ENCODE results near the gene TTC23.
"Not testable (repeated sequence)": the region's sequence is repeated elsewhere in the genome, so short reads cannot be mapped to it uniquely, and the experiment has no call there.

TTC23 gene

DNA sequence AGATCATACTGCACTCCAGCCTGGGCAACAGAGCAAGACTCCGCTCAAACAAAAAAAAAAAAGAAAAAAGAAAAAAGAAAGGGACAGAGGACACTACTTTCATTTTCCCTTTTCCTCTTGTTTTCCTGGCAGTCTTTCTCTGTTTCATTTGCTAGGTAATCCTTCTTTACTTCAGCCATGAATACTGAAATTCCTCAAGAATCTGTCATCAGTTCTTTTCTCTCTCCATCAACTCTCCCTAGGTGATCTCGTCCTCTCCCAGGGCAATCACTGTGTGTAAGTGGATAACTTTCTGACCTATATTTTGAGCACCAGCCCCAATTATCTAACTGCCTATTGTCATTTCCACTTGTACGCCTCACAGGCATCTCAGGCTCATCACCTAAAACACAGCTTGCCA is 51.5 kb downstream of the TTC23 start:
- DNase-seq (ENCODE audit: low read depth): no peak

DNA sequence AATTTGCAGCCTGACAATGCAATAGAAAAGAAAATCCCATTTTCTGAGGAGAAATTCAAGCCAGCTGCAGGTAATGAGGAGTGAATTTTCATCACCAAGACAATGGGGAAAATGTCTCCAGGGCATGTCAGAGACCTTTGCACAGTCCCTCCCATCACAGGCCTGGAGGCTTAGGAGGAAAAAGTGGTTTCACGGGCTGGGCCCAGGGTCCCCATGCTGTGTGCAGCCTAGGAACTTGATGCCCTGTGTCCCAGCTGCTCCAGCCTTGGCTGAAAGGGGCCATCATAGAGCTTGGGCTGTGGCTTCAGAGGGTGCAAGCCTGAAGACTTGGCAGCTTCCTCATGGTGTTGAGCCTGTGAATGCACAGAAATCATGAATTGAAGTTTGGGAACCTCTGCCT is 57.2 kb downstream of the TTC23 start:
- not testable (repeated sequence) for DNase-seq (ENCODE audit: low read depth)

DNA sequence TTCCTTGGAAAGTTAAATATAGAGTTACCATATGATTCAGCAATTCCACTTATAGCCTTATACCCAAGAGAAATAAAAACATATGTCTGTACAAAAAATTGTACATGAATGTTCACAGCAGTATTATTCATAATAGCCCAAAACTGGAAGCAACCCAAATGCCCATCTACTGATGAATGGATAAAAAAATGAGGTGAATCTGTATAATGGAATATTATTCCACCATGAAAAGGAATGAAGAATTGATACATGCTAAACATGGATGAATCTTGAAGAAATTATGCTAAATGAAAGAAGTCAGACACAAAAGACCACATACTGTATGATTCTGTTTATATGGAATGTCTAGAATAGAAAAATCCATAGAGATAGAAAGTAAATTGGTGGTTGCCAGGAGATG is 61.4 kb downstream of the TTC23 start:
- no peak for DNase-seq (ENCODE audit: low read depth)

DNA sequence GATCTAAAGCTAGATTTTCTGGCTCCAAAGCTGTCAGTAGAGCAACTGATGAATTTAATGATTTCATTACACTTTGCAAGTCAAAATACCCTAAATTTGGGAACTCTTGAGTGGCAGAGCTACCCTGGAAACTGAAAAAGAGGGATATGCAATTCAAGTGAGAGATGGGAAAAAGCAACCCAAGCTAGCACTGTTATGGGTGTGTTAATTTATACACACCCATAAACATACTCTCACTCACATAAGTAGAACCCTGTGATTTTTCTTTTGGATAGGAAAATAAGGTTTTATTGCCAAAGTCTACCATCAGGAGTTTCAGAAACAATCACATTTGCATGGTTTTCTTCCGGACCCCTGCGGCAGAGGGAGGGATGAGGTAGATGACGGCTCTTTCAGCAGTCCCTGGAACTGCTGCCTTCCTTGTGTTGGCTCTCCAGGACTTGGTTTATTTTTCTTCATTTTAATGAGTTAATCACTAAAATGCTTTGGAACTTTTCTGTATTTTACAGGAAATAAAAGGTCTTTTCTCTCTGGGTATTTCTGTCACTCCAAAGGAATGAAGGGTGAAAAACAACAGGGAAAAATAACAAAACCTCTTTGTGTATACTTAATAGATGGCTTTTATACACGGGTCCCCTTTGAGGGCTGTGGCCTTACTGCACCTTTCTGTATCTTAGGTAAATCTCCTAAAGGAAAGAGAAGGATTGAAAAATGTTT is 63.8 kb downstream of the TTC23 start:
- DNase-seq (ENCODE audit: low read depth): no peak

DNA sequence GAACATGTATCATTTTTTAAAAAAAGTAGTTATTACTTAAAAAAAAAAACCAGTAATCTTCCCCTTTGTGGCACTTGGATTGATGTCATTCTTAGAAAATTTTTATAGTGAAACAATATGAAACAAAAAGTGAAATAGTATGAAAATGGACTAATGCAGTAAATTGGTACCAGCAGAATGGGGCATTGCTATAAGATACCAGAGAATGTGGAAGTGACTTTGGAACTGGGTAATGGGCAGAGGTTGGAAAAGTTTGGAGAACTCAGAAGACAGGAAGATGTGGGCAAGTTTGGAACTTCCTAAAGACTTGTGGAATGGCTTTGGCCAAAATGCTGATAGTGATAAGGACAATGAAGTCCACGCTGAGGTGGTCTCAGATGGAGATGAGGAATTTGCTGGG is 66.6 kb downstream of the TTC23 start:
- DNase-seq (ENCODE audit: low read depth): no peak

DNA sequence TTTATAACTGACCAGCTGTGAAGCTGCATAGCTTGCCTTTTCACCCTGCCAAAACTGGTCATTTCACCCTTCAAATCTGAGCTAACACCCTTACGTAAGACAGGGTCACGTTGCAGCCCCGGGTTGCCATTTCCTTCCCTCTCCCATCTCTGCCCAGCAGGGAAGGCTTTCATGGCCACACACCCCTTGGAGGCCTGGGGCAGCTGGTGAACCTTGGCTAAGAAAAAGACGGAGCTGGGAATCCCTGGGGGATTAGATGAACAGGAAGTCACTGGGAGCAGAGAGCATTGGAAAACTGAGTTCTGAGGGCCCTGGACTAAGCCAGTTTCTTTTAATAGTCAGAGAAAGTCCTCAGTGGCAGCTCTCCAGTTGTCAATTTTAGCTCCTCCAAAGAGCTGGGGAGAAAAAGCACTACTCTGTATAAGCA is 67.8 kb downstream of the TTC23 start:
- DNase-seq (ENCODE audit: low read depth): no peak

DNA sequence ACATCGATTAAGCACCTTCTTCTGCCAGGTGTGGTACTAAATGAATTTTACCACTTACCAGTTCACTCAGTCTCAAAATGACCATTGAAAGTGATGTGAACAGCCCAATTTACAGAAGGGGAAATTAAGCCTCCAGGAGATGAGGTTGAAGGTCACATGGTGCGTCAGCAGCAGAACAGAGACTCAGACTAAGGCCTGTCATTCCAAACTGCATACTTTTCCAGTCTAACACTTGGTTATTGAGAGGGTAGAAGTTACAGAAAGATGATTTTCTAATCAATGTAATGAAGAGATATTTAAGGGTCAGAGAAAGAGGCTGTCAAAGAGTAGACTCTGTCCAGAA is 68.4 kb downstream of the TTC23 start:
- no peak for DNase-seq (ENCODE audit: low read depth)

DNA sequence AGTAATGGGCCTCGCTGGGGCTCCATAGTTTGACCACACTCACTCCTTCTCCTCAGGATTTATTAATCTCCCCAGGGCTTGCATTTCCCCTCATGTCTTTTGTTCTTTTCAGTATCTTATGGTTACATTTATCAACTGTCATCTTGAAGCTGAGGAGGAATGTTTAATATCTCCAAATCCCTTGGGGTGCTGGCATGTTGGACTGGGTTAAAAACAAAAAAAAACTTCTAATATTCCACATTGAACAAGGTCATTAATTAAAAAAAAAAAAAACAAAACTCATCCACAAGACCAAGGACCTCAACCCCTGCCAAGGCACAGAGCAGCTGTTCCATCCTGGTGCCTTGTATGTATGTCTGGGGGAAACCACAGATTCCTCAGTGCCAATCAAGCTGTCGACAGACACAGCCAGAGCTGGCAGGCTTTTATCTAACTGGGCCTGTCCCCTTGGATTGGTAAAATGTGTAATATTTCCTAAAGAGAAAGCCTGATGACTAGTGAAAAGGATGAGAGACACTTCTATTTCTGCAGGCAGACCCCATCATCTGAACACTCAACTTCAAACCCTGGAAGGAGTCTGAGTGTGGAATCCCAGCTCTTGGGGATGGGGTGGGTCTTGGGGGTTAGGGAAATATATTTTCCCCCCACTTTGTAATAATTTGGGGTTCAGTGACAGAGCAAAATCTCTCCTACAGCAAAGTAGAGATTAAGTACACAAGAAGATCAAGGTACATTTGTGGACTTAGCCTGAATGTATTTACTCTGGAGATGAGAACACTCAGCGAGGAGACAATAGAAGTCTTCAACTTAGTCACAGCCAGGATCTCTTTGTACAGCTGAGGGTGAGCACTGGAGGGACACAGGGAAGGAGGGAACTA is 69.1 kb downstream of the TTC23 start:
- DNase-seq (ENCODE audit: low read depth): no peak

DNA sequence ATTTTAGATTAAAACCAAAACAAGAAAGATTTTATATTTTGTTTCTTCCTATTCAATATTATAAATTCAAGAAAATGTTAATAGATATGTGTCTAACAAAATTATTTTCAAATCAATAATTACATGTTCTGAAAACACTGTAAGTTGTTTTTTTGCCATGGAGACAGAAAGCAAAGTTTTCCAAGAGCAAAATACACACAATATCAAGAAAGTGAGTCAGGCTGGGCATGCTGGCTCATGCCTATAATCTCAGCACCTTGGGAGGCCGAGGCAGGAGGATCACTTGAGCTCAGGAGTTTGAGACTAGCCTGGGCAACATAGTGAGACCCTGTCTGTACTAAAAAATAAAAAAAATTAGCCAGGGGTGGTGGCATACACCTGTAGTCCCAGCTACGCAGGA is 71.7 kb downstream of the TTC23 start:
- no peak for DNase-seq (ENCODE audit: low read depth)

DNA sequence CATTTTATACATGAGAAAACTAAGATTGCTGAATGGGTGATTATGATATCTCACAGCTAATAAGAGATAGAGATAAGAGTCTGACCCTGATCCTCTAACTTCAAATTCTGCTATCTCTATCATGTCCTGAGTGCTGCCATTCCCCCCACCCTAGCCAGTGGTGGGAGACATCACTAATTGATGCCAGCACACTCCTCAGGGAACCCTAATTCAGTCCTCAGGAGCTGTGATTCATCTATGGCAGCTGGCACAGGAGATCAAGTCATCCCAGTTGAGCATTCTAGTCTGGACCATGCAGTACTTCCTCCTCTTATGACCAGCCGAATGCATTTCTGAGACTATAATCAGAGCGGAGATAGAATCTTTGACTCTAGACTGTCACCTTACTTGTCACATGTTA is 72.6 kb downstream of the TTC23 start:
- no peak for DNase-seq (ENCODE audit: low read depth)

DNA sequence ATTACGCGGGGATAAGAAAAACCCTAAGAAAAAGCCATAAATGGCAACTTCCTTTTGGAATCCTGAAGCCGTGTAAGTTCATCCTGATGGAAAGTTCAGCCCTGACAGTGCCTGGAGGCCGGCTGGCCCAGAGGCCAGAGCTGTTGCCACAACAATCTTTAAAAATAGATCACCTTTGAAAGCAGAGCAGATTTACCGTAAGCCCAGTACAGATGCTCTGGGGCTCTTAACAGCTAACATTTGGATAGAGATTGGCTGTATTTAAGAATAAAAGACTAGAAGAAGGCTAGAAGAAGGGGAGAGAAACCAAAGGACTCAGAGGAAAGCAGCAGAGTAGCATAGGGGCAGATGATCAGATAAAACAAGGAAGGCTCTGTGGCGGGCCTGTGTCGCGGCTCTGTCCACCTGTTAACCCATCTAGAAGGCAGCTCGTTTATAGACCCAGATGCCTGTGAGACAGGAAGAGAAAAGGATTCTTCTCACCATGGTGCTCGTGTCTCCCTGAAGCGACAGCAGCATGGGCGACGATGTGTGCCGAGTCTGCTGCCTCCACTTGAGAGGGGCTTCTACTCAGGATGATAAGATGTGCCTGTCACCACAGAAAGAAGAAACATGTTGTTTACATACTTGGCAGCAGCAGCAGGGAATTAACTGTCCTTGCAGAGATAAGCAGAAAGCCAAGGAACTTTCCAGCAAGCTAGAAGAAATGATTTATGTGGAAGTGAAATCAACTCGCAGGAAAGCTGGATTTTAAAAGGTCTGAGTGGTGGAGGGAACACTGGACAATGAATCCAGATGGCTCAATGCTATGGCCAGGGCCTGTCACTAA is 74.6 kb downstream of the TTC23 start:
- no peak for DNase-seq (ENCODE audit: low read depth)

DNA sequence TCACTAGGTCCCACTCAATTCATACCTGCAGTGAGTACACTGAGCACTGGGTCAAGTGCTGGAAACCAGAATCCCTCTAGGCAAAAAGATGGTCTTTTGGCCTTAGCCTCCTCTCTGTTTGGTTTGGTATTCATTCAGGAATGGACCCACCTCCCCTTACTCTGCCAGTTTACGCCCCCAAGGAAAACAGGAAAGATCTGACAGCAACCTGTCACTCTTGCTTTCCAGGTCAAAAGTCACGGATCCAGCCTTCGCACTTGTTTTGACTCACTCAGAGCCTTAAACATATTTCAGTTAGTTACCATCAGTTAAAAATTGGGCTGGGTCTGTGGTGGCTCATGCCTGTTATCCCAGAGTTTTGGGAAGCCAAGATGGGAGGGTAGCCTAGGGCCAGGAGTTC is 76.4 kb downstream of the TTC23 start:
- DNase-seq (ENCODE audit: low read depth): no peak

DNA sequence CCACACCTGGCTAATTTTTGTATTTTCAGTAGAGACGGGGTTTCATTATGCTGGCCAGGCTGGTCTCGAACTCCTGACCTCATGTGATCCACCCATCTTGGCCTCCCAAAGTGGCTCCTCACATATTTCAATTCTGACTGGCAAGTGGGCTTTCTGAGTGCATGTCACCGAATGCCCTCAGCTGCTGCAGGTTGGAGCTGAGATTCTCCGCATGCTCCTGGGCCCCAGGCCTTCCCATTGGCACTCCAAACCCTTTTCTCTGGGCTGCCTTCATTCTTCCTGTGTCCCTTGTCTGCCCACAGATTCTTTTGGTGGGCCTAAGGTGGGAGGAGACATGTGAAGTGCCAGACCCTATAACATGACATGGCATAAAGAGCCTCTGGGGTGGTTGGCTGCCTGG is 77.2 kb downstream of the TTC23 start:
- DNase-seq (ENCODE audit: low read depth): no peak

DNA sequence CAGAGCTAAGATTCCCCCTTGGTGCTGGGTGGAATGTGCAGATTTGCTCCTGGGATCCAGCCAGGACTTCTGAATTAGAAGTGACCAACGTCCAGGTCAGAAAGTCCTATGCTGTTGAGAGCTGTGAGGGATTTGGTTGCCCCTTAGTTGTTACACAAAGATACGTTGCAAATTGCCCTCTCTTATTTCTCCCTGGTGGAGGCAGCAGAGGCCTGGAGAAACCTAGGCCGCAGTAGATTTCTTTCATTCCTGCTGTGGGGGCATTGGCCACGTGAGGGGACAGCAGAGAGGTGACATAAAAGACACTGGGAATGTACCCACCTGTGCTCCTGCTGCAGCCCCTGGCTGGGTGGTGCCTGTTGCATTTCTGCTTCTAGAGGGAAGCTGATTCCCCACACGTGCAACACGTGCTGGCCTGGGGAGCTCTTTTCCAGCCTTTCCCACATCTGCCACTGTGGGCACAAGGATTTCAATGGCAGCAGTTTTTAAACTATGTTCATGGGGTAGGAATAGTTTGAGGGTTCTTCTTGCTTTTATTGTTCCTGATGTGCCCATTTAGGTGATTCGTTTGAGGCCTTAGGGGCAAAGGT is 78.8 kb downstream of the TTC23 start:
- DNase-seq (ENCODE audit: low read depth): no peak

DNA sequence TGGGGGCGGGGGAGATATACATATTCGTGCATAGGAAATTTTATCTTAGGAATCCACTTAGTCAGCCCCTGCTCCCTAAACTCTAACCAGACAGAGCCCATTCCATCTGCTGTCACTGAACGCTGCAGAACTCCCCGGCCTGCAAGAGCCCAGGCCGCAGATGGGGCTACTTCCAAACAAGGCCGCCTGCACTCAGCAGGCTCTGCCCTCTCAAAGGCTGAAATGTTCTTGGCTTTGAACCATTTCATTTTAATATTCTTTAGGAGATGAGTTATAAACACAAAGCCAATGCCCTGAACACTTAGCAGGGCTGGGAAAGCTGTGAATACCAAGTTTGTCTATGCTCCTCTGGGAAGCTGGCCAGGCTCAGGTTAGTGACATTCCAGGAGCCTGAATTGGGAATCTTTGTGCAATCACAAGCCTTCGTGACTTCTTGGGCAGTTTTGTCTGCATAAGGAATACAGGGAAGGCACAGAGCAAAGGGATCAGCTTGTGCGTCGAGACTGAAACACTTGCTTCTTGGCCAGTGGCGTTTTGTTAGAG is 79.5 kb downstream of the TTC23 start:
- DNase-seq (ENCODE audit: low read depth): no peak

DNA sequence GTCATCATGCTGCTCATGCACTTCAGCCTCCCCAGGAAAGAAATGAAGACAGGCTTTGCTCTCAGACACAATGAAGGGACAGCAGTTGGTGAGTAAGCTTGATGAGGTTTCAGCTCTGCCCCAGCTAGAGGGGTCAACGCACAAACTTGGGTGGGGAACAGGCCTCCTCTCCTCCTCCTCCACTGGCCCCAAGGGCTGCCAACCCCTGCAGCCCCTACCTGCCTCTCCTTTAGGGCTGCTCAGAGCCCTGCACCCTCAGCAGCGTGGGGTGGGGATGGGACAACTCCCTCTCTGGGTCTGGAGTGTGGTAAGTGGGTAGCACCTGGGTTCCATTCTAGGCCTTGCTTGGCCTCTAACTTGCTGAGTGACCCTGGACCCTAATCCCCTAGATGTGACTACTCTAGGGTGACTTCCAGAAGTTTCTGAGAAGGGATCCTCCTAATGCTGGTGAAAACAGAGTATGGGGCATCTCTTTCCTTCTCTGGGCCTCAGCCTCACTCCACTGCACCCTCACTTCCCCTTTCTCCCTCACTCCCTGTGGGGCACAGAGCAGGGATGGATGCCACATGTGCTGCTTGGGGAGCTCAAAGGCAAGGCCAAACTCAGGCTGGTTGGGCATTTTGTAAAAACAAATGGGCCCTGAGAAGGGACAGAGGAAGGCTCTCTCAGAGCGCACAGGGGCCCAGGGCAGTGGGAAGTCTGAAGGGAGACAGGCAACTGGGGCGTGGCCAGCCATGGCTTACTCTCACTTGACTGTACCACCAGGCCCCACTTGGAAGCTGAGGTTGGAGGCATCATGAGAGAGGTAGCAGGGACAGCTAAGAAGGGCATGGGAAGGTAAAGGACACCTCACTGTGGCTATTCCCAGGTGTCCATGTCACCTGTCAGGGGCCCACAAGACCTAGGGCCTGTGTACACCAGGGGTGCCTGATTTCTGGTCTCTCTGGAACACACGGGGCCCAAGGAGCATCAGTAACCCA is 80.5 kb downstream of the TTC23 start:
- no peak for DNase-seq (ENCODE audit: low read depth)

DNA sequence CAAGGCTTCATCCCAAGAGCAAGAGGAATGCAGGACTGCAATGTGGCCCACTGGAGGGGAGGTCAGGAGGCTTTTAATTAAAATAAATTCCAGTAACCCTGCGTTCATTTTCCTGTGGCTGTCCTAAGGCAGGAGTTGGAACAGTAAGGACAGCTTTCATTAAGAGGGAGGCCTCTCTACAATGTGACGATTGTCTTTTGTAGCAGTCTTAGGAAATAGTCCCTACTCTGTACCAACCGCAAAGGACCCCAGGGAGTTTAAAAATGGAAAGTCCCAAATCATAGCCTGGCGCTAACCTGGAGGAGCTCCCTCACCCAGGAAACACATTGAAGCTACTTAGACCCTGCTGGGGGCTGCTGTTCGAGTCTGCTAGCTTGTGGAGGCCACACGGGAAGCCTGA is 81.7 kb downstream of the TTC23 start:
- DNase-seq (ENCODE audit: low read depth): no peak

DNA sequence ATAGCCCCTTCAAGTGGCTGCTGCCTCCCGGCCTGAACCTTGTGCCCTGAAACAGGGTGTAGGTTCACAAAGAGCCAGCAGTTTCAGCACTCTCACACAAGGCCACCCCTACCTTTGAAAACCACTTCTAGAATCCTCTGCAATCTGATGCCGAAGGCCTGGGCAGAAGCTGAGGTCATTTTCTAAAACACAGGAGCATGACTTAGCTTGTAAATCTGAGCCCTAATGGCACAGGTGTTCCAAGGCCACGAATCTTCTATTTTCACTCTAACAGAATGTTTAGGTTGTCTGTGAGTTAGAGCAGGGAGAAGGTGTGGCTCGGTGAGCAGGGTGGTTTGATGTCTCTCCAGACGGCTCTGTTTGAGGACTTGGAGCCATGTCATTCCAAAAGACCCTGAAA is 82.2 kb downstream of the TTC23 start:
- DNase-seq (ENCODE audit: low read depth): no peak

DNA sequence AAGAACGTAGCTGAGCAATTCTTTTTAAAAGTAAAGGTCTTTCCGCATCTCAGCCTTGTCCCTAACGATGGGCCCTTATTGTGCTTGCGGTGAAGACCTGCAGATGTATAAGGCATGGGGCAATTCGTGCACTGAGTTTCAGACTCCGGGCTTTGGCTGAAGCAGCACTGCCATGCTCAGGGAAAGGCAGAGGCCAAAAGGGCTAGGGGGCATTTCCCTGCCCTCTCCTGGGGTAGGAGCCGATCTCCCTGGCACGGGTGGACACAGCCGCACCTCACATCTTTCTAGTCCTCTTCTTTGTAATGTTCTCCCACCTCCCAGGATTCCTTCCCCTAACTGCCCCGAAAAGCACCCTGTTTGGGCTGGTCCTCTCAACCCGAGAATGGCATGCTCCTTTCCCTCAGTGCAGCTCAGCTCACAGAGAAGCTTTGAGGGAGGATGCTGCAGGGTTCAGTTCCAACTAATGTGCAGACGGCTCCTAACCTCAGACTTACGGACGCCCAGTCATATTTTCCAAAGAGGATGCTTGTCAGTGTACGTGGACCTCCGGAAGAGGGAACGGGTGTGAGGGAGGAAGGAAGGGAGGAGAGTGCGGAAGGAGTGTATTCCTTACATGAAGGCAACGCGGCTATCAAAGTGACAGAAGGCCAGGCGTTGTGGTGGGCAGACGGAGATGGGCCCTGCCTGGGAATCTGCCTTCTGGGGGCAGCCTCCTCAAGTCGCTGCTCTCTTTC is 83.3 kb downstream of the TTC23 start:
- no peak for DNase-seq (ENCODE audit: low read depth)

All from stimulated activated CD8-positive, alpha-beta memory T cell treated with anti-CD3 and anti-CD28 coated beads, Interleukin-7, amount 100 ng/mL, for 24 hours (primary cell).